Measurements from ENCODE around the gene SLC12A7.

DNA sequence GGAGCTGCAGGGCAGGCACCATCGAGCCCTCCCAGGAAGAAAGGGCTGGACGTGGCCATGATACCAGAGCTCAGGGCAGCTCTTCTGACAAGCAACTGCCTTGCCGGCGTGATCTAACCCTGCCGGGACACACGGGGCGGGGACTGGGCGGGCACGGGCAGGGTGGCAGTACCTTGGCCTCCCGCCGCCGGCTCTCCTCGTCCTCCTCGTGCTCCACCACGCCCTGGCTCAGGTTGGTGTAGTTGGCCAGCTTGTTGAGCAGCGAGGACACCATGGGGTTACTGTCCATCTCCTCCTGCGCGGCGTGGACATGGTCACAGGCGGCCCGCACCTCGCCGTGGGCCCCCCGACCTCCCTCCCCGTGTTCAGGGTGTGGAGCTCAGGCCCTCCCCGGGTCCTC is 18.5 kb downstream of the SLC12A7 start:
- TF ChIP-seq JDP2 (CRISPR knock-in tag; IDR thresholded peaks at IDR 0.05; ENCODE audit: borderline replicate concordance), result no peak
- TF ChIP-seq ZNF460 (CRISPR knock-in tag; IDR thresholded peaks at IDR 0.05; ENCODE audit: borderline replicate concordance), result no peak
- TF ChIP-seq CTCF (CRISPR knock-in tag; IDR thresholded peaks at IDR 0.05), result no peak
